Epithelial cell of esophagus (primary cell): Measurements from ENCODE around the gene ADAM10.
A peak's percentile ranks its signal among the peaks of the same experiment; 100 is the strongest.

ENCODE experiments used
- DNase-seq: peaks from one replicate; pipeline ENCODE4 v3.0.0; 2010; ENCODE audit warnings: low read depth
- H3K4me3 ChIP-seq: 2 replicates; pipeline ENCODE4 v1.5.1; 2011; ENCODE audit warnings: mild to moderate bottlenecking, low read length, control low read depth
- CTCF ChIP-seq: IDR thresholded peaks from 2 replicates; pipeline ENCODE4 v1.5.1; 2011; ENCODE audit warnings: low read depth, mild to moderate bottlenecking, low read length, control low read depth, inconsistent platforms; ENCODE audit not compliant: insufficient read depth; ENCODE audit errors: missing control alignments

The ADAM10 gene

GRCh38 chr15:58549785-58550074 is 199.8 kb downstream of the ADAM10 start:
- TF ChIP-seq CTCF, result no peak
- no peak for DNase-seq
- H3K4me3 ChIP-seq, result no peak overlapping the region

- DNase-seq, result no peak
- TF ChIP-seq CTCF, result no peak
- H3K4me3 ChIP-seq, result no peak overlapping the region
Measured at GRCh38 chr15:58549013-58549784, 200.3 kb downstream of the ADAM10 start.

GRCh38 chr15:58548308-58549012 is 201.0 kb downstream of the ADAM10 start:
- no peak overlapping the region for H3K4me3 ChIP-seq
- DNase-seq, result no peak
- TF ChIP-seq CTCF, result no peak

- DNase-seq, result no peak
- TF ChIP-seq CTCF, result no peak
- no peak overlapping the region for H3K4me3 ChIP-seq
Measured at GRCh38 chr15:58547628-58548307, 201.7 kb downstream of the ADAM10 start.

- TF ChIP-seq CTCF, result no peak
- peak; percentile 80 for DNase-seq
- no peak overlapping the region for H3K4me3 ChIP-seq
Measured at GRCh38 chr15:58546635-58547627, 202.6 kb downstream of the ADAM10 start.

GRCh38 chr15:58546066-58546591 is 203.4 kb downstream of the ADAM10 start:
- TF ChIP-seq CTCF, result no peak
- no peak for DNase-seq
- no peak overlapping the region for H3K4me3 ChIP-seq
